CD14-positive monocyte (primary cell): ENCODE measurements around the gene NT5C1A. TPM values are rescaled to one million over a fixed set of nuclear protein-coding genes. Genes with fewer than 3 reads are reported as not detected.

Source experiments
- DNase-seq, 3 donors: peaks; one replicate each; pipeline ENCODE4 v3.0.0-alpha.2; 2011 to 2022
- H2AFZ ChIP-seq: 2 replicates; pipeline ENCODE4 v1.6.0; 2012; ENCODE audit warnings: mild to moderate bottlenecking, low read depth, low read length, inconsistent platforms; ENCODE audit not compliant: insufficient read depth, poor library complexity, severe bottlenecking
- H3K27ac ChIP-seq, 2 donors: 1 replicate in 1 of 2; 2 replicates in 1 of 2; pipeline ENCODE4 v1.5.1; 2012 to 2013; ENCODE audit warnings: low read length in 2 of 2, control low read depth in 1 of 2, inconsistent platforms in 1 of 2, low read depth in 1 of 2, mild to moderate bottlenecking in 1 of 2
- H3K27me3 ChIP-seq, 2 donors: one replicate each; pipeline versions ENCODE4 v1.6.0 to v1.6.1; 2011 to 2013; ENCODE audit warnings: low read length in 2 of 2; ENCODE audit not compliant: control insufficient read depth in 2 of 2, insufficient read depth in 2 of 2
- H3K36me3 ChIP-seq, 2 donors: replicated peaks in 1 of 2; 1 replicate in 1 of 2; 2 replicates in 1 of 2; pipeline versions ENCODE4 v1.5.1 to v1.6.1; 2012 to 2013; ENCODE audit warnings: low read length in 2 of 2, control low read depth in 1 of 2, inconsistent platforms in 1 of 2, mild to moderate bottlenecking in 1 of 2; ENCODE audit not compliant: insufficient read depth in 2 of 2, control insufficient read depth in 1 of 2
- H3K4me1 ChIP-seq, 2 donors: 1 replicate in 1 of 2; 2 replicates in 1 of 2; pipeline versions ENCODE4 v1.5.1 to v1.6.1; 2012 to 2013; ENCODE audit warnings: low read length in 2 of 2, control low read depth in 1 of 2, inconsistent platforms in 1 of 2, mild to moderate bottlenecking in 1 of 2, moderate library complexity in 1 of 2; ENCODE audit not compliant: insufficient read depth in 2 of 2, control insufficient read depth in 1 of 2
- H3K4me2 ChIP-seq: replicated peaks from 2 replicates; pipeline ENCODE3; 2012; ENCODE audit warnings: low read length, moderate library complexity, mild to moderate bottlenecking; ENCODE audit not compliant: poor library complexity, severe bottlenecking; ENCODE audit errors: extremely low read depth
- H3K4me3 ChIP-seq, 3 experiments: fragments of 200-600 bp in 1 of 3; sonication (generic) in 1 of 3; replicated peaks in 1 of 3; 1 replicate in 2 of 3; 2 replicates in 1 of 3; pipeline ENCODE4 v1.5.1; 2011 to 2013; ENCODE audit warnings: low read length in 3 of 3, mild to moderate bottlenecking in 3 of 3, control low read depth in 2 of 3, low read depth in 2 of 3, inconsistent platforms in 1 of 3, moderate library complexity in 1 of 3
- H3K79me2 ChIP-seq: 2 replicates; pipeline ENCODE4 v1.6.0; 2012; ENCODE audit warnings: mild to moderate bottlenecking, control low read depth, inconsistent platforms, low read length, moderate library complexity; ENCODE audit not compliant: insufficient read depth
- H3K9ac ChIP-seq: 2 replicates; pipeline ENCODE4 v1.6.0; 2017; ENCODE audit warnings: low read length, mild to moderate bottlenecking; ENCODE audit not compliant: insufficient read depth, poor library complexity, severe bottlenecking
- H3K9me3 ChIP-seq, 2 donors: replicated peaks in 1 of 2; 1 replicate in 1 of 2; 2 replicates in 1 of 2; pipeline versions ENCODE4 v1.5.1 to v1.6.1; 2012 to 2013; ENCODE audit warnings: low read length in 2 of 2, control low read depth in 1 of 2; ENCODE audit not compliant: control insufficient read depth in 1 of 2, insufficient read depth in 1 of 2
- H4K20me1 ChIP-seq: 2 replicates; pipeline ENCODE4 v1.6.0; 2012; ENCODE audit warnings: mild to moderate bottlenecking, low read length, control low read depth, moderate library complexity; ENCODE audit not compliant: insufficient read depth
- H3K27ac Mint-ChIP-seq, 7 donors: one replicate each; pipeline ENCODE4 v1.8.0; 2020; ENCODE audit warnings: mild to moderate bottlenecking in 7 of 7, mixed read lengths in 7 of 7, moderate library complexity in 6 of 7, inconsistent platforms in 2 of 7
- H3K27me3 Mint-ChIP-seq, 3 donors: one replicate each; pipeline ENCODE4 v1.8.0; 2021 to 2022; ENCODE audit warnings: low read depth in 3 of 3, mild to moderate bottlenecking in 3 of 3, mixed read lengths in 3 of 3, moderate library complexity in 3 of 3, inconsistent platforms in 1 of 3
- H3K36me3 Mint-ChIP-seq, 2 donors: one replicate each; pipeline ENCODE4 v1.8.0; 2020; ENCODE audit warnings: mixed read lengths in 2 of 2, inconsistent platforms in 1 of 2, mild to moderate bottlenecking in 1 of 2
- H3K4me1 Mint-ChIP-seq: one replicate; pipeline ENCODE4 v1.8.0; 2020; ENCODE audit warnings: mild to moderate bottlenecking, mixed read lengths
- H3K4me3 Mint-ChIP-seq, 2 donors: one replicate each; pipeline ENCODE4 v1.8.0; 2020; ENCODE audit warnings: mild to moderate bottlenecking in 2 of 2, mixed read lengths in 2 of 2, moderate library complexity in 1 of 2
- H3K9me3 Mint-ChIP-seq, 7 donors: one replicate each; pipeline ENCODE4 v1.8.0; 2020 to 2022; ENCODE audit warnings: mixed read lengths in 7 of 7, mild to moderate bottlenecking in 6 of 7, moderate library complexity in 6 of 7, inconsistent platforms in 2 of 7
- WGBS: methylation state at CpG from one replicate; pipeline ENCODE4 v1.1.5; 2013; ENCODE audit warnings: missing lambda C conversion rate; ENCODE audit not compliant: insufficient coverage; 5-methylcytosine and 5-hydroxymethylcytosine counted together
- intact Hi-C, 2 donors: fragments of 100-400 bp; cut with micrococcal nuclease; formaldehyde crosslinking; loops; one replicate each; pipeline versions ENCODE4 v1.15.0 to v1.15.1; 2023
- polyA plus RNA-seq, 3 donors: library from polyadenylated mRNA; depleted of rRNA in 1 of 3; unstranded in 2 of 3; stranded (reverse) in 1 of 3; fragments of 300-500 nt in 2 of 3; fragments of >200 nt in 1 of 3; fragmentation: Illumina TruSeq in 2 of 3; gene quantifications; 1 replicate in 2 of 3; 2 replicates in 1 of 3; pipeline ENCODE4 v1.2.3, GENCODE V29; 2012 to 2021
- TF ChIP-seq, protein P1 (sequence below): fragments of 200-600 bp; IDR thresholded peaks from one replicate; pipeline ENCODE4 v1.8.0; 2022; ENCODE audit warnings: antibody characterized with exemption, mild to moderate bottlenecking

NT5C1A gene
- polyA plus RNA-seq, 3 donors = not detected

GRCh38 chr1:39646232-39647081 lies 25.4 kb downstream of the NT5C1A start:
- H2AFZ ChIP-seq = no peak overlapping the region
- peaks cover 4 to 11% (median 9%) of the 10 kb centered on the region in 7 donors for H3K9me3 Mint-ChIP-seq
- peaks cover 0 to 4% (median 2%) of the 10 kb centered on the region in 3 donors for H3K27me3 Mint-ChIP-seq
- no peak overlapping the region for H3K4me3 Mint-ChIP-seq
- no peaks in the 10 kb centered on the region for H3K79me2 ChIP-seq
- H4K20me1 ChIP-seq = no peaks in the 10 kb centered on the region
- H3K4me3 ChIP-seq = no peak overlapping the region
- no peak for DNase-seq
- H3K4me2 ChIP-seq = no peak overlapping the region
- 92% methylated on average over 7 of the region's 12 CpGs for WGBS
- no peak overlapping the region for H3K9ac ChIP-seq
- peaks cover 6 to 8% of the 10 kb centered on the region in 2 donors for H3K9me3 ChIP-seq
- H3K27me3 ChIP-seq = no peaks in the 10 kb centered on the region
- TF ChIP-seq, protein P1, sequence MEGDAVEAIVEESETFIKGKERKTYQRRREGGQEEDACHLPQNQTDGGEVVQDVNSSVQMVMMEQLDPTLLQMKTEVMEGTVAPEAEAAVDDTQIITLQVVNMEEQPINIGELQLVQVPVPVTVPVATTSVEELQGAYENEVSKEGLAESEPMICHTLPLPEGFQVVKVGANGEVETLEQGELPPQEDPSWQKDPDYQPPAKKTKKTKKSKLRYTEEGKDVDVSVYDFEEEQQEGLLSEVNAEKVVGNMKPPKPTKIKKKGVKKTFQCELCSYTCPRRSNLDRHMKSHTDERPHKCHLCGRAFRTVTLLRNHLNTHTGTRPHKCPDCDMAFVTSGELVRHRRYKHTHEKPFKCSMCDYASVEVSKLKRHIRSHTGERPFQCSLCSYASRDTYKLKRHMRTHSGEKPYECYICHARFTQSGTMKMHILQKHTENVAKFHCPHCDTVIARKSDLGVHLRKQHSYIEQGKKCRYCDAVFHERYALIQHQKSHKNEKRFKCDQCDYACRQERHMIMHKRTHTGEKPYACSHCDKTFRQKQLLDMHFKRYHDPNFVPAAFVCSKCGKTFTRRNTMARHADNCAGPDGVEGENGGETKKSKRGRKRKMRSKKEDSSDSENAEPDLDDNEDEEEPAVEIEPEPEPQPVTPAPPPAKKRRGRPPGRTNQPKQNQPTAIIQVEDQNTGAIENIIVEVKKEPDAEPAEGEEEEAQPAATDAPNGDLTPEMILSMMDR = no peak
- H3K27ac Mint-ChIP-seq = no peak overlapping the region
- H3K4me1 Mint-ChIP-seq = no peaks in the 10 kb centered on the region
- H3K27ac ChIP-seq = no peak overlapping the region
- no peaks in the 10 kb centered on the region for H3K36me3 ChIP-seq
- no peaks in the 10 kb centered on the region for H3K4me1 ChIP-seq
- no peaks in the 10 kb centered on the region for H3K36me3 Mint-ChIP-seq
- intact Hi-C loops = no loop called here

GRCh38 chr1:39645411-39646043 lies 26.4 kb downstream of the NT5C1A start:
- no peak overlapping the region for H3K4me3 Mint-ChIP-seq
- no peaks in the 10 kb centered on the region for H3K4me1 Mint-ChIP-seq
- WGBS = 88% methylated on average over 2 of the region's 3 CpGs
- Histone ChIP-seq H3K36me3 (no peaks in the 10 kb centered on the region), H3K79me2 (no peaks in the 10 kb centered on the region), H3K27me3 (no peaks in the 10 kb centered on the region), H3K9me3 (peaks cover 6 to 8% of the 10 kb centered on the region in 2 donors), H2AFZ (no peak overlapping the region), H4K20me1 (no peaks in the 10 kb centered on the region), H3K4me1 (no peaks in the 10 kb centered on the region), H3K9ac (no peak overlapping the region), H3K4me2 (no peak overlapping the region), H3K4me3 (no peak overlapping the region), H3K27ac (no peak overlapping the region)
- peaks cover under 1 to 4% (median 2%) of the 10 kb centered on the region in 3 donors for H3K27me3 Mint-ChIP-seq
- TF ChIP-seq, protein P1 = no peak
- no peak for DNase-seq
- H3K36me3 Mint-ChIP-seq = no peaks in the 10 kb centered on the region
- intact Hi-C loops = no loop called here
- peaks cover 4 to 11% (median 9%) of the 10 kb centered on the region in 7 donors for H3K9me3 Mint-ChIP-seq
- no peak overlapping the region for H3K27ac Mint-ChIP-seq
